H1 (cell line): ENCODE data around the gene MT1F. TPM values are rescaled to one million over a fixed set of nuclear protein-coding genes. Genes with fewer than 3 reads are reported as not detected.

Source experiments
- BCL11A ChIP-seq, 2 experiments: IDR thresholded peaks; one replicate each; pipeline ENCODE4 v1.6.1; 2011; ENCODE audit warnings: low read depth in 2 of 2, low read length in 2 of 2, mild to moderate bottlenecking in 2 of 2
- CHD2 ChIP-seq: IDR thresholded peaks from 2 replicates; pipeline ENCODE4 v1.6.1; 2012; ENCODE audit warnings: low read length, improper control_type of control experiment
- RBBP5 ChIP-seq: IDR thresholded peaks from 2 replicates; pipeline ENCODE4 v1.7.1; 2012; ENCODE audit warnings: low read depth, mild to moderate bottlenecking, inconsistent platforms, low read length, moderate library complexity, borderline replicate concordance
- SIN3A ChIP-seq, 2 experiments: IDR thresholded peaks in 1 of 2; conservative IDR thresholded peaks in 1 of 2; 2 replicates each; pipeline ENCODE4 v1.6.1; 2011 to 2012; ENCODE audit warnings: low read length in 2 of 2, improper control_type of control experiment in 1 of 2, low read depth in 1 of 2, mild to moderate bottlenecking in 1 of 2
- SUZ12 ChIP-seq: fragments of 200-600 bp; sonication (generic); IDR thresholded peaks from 2 replicates; pipeline ENCODE4 v1.6.1; 2012; ENCODE audit warnings: mild to moderate bottlenecking, inconsistent platforms, low read length, moderate library complexity, mixed read lengths
- USF2 ChIP-seq: IDR thresholded peaks from 2 replicates; pipeline ENCODE4 v1.6.1; 2011; ENCODE audit warnings: low read length, improper control_type of control experiment
- polyA plus RNA-seq, 7 experiments: library from polyadenylated mRNA; depleted of rRNA in 3 of 7; stranded (reverse) in 5 of 7; unstranded in 2 of 7; fragments of >200 nt in 5 of 7; fragments of 200-250 nt in 2 of 7; gene quantifications; 1 replicate in 5 of 7; 2 replicates in 1 of 7; 4 replicates in 1 of 7; pipeline versions ENCODE4 v1.2.1 to v1.2.3, GENCODE V29; 2011 to 2013; ENCODE audit warnings: missing spikeins in 2 of 7, mixed read lengths in 2 of 7
- total RNA-seq: library from RNA; stranded (reverse); fragmentation: NEBNext Ultra II Directional; extraction: Animal tissue kit (Norgen Biotek cat#: 25700); gene quantifications from 2 replicates; pipeline ENCODE4 v1.2.1, GENCODE V29; 2021

The MT1F gene
- total and polyA plus RNA-seq, 2 of the 8 experiments (the other 6 are each of a cell fraction or from before 2014, with no cell fraction given), result 5.9 to 20.8 TPM

- TF ChIP-seq SUZ12, result peak; percentile 41; the same call in 1 of the 2 replicates
- no peak for TF ChIP-seq CHD2
- 0 out of 2 replicates have a peak, but pooled peaks have one; percentile 34 for TF ChIP-seq RBBP5
- no peak for TF ChIP-seq BCL11A (IDR thresholded peaks at IDR 0.05; ENCODE audit: low read depth in 2 of 2, low read length in 2 of 2)
- no peak for TF ChIP-seq USF2
- no peak; a peak in 1 of 4 replicates for TF ChIP-seq SIN3A (conservative IDR thresholded peaks at IDR 0.05 in 1 of 2, IDR thresholded peaks at IDR 0.05 in 1 of 2; ENCODE audit: low read depth in 1 of 2, low read length in 2 of 2)
- TF ChIP-seq, all 59 proteins: peak for 8
Observed at GRCh38 chr16:56657555-56658326, at the start of gene MT1F (continued).
